NB4 (cell line): Measurements from ENCODE around the gene PTPRK.

Experiments
- DNase-seq: peaks from one replicate; pipeline ENCODE4 v3.0.0; 2010; ENCODE audit warnings: low read depth
- H3K4me3 ChIP-seq: one replicate; pipeline ENCODE4 v1.5.1; 2011; ENCODE audit warnings: mild to moderate bottlenecking, low read depth, low read length, moderate library complexity
- CTCF ChIP-seq: IDR thresholded peaks from one replicate; pipeline ENCODE4 v1.5.1; 2012; ENCODE audit warnings: low read depth, low read length
- MYC ChIP-seq: IDR thresholded peaks from 2 replicates; pipeline ENCODE4 v1.6.1; 2011; ENCODE audit warnings: low read depth, low read length
- POLR2A ChIP-seq: IDR thresholded peaks from 2 replicates; pipeline ENCODE4 v1.6.1; 2011; ENCODE audit warnings: mild to moderate bottlenecking; ENCODE audit not compliant: insufficient read length; ENCODE audit errors: extremely low read depth
- TF ChIP-seq, protein P1 (sequence below): IDR thresholded peaks from 2 replicates; pipeline ENCODE4 v1.6.1; 2011; ENCODE audit warnings: low read depth, low read length

Gene PTPRK

GRCh38 chr6:128233531-128233930 is 286.9 kb downstream of the PTPRK start:
- TF ChIP-seq, protein P1, sequence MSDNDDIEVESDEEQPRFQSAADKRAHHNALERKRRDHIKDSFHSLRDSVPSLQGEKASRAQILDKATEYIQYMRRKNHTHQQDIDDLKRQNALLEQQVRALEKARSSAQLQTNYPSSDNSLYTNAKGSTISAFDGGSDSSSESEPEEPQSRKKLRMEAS: no peak
- TF ChIP-seq CTCF (no peak), POLR2A (no peak), MYC (no peak)
- H3K4me3 ChIP-seq: no peak overlapping the region
- DNase-seq: no peak

- DNase-seq: no peak
- TF ChIP-seq, protein P1: no peak
- TF ChIP-seq CTCF (no peak), POLR2A (no peak), MYC (no peak)
- no peak overlapping the region for H3K4me3 ChIP-seq
Observed at GRCh38 chr6:128230267-128230989, 290.0 kb downstream of the PTPRK start.

- no peak overlapping the region for H3K4me3 ChIP-seq
- TF ChIP-seq CTCF (no peak), MYC (no peak), POLR2A (no peak)
- TF ChIP-seq, protein P1: no peak
- DNase-seq: no peak
Observed at GRCh38 chr6:128225612-128226011, 294.8 kb downstream of the PTPRK start.

- TF ChIP-seq CTCF (no peak), MYC (no peak), POLR2A (no peak)
- TF ChIP-seq, protein P1: no peak
- no peak for DNase-seq
- H3K4me3 ChIP-seq: no peak overlapping the region
Observed at GRCh38 chr6:128216917-128217316, 303.5 kb downstream of the PTPRK start.

DNA sequence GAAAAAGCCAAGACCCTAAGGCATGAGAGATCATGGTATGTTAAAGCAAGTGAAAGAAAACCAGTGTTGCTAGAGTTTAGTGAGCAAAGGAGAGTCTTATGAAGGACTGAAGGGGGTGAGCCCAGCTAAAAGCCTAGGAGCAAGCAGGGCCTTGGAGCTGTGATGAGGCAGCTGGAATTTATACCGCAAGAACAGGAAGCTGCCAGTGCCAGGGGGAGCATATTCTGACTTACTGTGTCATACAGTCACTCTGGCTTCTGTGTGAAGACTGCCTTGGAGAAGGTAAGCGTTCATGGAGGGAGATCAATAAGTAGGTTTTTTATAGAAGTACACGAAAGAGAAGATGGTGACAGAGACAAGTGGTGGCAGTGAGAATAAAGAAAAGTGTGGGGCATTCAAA is 310.6 kb downstream of the PTPRK start:
- H3K4me3 ChIP-seq: no peak overlapping the region
- TF ChIP-seq MYC (no peak), POLR2A (no peak), CTCF (no peak)
- TF ChIP-seq, protein P1: no peak
- no peak for DNase-seq
